NCI-H345 (cell line): ENCODE measurements around the gene LSAMP.
"Not testable (repeated sequence)": the region's sequence is repeated elsewhere in the genome, so short reads cannot be mapped to it uniquely, and the experiment has no call there.

Experiments
- DNase-seq: peaks from one replicate; lab custom pipeline; 2025; lab: John Stamatoyannopoulos, UW

The LSAMP gene

GRCh38 chr3:116103868-116104530, 341.3 kb downstream of the LSAMP start:
- DNase-seq, result no peak

DNA sequence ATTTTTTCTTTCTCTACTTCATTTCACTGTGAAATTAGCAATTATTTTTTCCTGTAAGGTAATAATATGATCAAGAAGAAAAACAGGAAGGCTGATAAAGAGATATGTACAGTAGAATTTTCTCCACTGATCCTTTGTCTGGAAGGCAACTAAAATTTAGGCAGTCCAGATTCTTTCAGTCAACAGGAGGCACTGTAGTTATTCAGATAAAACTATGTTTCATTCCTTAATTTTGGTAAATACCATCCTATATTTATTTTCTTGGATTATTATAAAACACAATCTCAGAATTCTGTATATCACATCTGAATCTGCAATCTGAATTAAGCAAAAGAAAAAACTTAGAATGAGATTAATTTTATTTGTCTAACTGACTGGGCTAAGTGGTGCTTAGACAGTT, 343.2 kb downstream of the LSAMP start:
- no peak for DNase-seq

- no peak for DNase-seq
Measured at GRCh38 chr3:116097226-116097625, 348.1 kb downstream of the LSAMP start.

DNA sequence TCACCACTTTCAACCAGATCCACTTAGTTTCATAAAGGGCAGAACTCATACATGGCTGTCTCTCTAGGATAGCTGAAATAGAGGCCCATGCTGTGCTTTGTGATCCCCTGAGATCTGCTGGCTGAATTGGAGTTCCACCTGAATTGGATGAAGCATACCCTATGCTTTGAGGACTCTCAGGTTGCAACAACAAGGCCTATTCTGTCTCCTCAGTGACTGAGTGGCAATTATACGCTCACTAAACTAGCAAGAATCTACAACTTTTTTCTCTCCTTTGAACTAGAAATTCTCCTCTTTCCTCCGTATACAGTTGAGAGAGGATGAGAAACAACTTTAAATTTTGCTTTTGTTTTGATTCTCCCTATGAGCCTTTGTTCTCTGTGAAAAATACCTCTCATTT, 348.7 kb downstream of the LSAMP start:
- no peak for DNase-seq

GRCh38 chr3:116093374-116093773, 351.9 kb downstream of the LSAMP start:
- DNase-seq, result no peak

DNA sequence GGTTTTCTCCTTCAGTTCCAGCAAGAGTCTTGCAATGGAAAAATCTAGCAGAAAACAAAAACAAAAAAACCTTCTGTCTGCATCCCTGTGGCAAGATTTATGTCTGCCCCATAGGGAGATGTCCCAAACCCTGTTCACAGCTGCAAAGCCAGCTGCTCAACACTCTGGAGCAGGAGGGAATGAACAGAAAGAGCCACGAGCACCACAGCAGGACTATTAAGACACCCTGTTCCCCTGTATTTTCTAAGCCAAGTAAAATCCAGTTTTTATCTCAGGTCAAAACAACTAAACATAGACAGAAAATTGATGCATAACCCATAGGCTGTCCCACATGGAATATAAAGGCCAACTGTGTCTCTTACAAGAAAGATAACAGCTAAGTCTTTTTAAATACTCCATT, 357.9 kb downstream of the LSAMP start:
- no peak for DNase-seq

DNA sequence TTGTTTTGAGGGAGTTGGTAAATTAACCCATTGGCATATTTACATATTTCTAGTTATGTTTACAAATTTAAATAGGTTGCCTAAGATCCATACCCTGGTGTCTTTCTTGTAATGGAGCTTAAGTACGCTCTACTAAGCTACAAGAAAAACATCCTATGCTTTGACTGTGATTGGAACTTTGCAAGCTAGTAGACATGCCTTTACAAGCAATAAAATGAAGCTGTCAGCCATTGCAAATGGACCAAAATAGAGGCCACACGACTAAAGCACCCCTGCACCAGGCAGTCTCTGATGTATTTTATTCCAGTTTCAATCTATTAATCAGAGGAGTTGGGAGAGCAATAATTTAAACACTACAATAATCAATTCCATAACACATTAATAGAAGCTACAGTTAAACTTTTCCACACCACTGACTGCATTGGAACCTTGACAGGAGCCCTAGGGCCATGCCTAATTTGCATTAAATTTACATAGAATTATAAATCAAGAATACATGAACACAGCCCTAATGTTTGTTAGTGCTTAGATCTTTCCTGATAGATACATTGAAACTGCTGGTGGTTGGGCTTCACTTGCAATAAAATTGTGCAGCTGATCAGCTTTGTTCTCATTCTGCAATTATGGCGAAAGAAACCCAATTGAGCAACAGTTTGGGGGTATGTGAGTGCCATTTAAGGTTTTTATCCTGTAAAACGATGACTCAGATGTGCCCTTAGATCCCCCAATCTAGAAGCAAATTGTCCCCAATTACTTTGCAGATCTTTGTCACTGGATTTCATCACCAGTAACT, 360.1 kb downstream of the LSAMP start:
- DNase-seq, result no peak

DNA sequence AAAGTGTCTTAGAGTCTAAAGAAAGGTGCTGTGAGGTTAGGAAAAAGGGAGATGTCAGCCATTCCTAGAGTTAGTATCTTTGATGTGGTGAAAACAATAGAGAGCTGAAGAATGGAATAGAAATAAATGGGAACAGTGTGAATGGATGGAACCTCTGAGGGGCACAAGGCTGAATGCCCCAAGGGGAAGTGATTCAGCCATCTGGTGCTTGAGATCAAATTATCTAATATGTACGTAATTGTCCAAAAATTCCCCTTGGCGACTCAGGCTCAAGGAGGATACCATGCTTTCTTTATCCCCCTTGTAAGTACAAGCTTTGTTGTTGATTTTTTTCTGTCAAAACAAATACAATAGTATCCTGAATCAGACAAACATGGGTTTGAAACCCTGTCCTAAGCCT, 361.6 kb downstream of the LSAMP start:
- no peak for DNase-seq

DNA sequence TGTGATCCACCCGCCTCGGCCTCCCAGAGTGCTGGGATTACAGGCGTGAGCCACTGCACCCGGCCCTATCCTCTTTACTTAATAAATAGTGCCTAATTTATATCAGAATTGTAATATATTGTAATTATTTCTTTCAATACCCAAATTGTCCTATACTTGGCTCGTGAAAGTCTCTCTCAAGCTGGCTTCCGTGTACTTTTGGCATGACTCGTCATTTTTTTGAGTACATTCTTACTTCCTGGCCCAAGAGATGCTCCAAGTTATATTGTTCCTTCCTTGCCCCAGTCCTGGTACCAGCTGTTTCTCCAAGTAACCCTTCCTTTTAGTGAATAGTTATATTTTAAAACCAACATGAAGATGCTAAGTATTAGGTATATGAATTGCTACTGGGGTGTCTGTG, 366.7 kb downstream of the LSAMP start:
- no peak for DNase-seq

- no peak for DNase-seq
Measured at GRCh38 chr3:116077557-116077956, 367.7 kb downstream of the LSAMP start.

DNA sequence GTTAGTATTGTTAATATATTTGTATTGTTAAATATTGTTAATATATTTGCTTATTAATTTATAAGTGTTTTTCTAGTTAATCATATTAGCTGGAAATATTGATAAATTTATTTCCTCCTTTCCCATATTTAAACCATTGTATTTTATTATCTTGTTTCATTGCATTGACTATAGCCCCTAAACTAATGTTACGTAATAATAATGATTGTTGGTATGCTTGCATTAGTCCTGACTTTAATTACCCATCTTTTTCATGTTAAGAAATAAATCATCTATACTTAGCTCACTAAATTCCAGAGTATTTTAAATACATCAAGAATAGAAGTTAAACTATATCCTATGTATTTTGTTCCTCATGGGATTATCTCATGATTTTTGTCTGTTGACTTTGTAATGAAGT, 368.2 kb downstream of the LSAMP start:
- no peak for DNase-seq

DNA sequence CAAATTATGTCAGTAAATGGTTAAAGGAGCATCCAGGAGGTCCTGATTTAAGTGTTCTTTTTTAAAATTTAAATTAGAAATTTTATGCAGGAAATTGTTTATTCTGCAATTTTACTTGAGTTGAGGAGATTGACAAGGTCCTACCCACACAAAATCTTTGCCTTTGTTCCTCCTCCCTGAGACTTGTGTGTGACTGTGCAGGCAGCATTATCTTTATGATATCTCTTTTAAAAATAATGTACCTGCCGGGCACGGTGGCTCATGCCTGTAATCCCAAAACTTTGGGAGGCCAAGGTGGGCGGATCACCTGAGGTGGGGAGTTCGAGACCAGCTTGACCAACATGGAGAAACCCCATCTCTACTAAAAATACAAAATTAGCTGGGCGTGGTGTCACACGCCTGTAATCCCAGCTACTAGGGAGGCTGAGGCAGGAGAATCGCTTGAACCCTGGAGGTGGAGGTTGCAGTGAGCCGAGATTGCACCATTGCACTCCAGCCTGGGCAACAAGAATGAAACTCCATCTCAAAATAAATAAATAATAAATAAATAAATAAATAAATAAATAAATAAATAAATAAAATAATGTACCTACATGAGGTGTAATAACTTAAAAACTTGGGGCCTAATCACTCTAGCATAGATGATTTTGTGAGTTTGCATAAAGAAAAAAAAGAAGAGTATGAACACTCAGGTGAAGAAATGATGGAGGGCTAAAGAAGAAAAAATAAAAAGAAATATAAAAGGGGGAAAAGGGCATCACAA, 374.6 kb downstream of the LSAMP start:
- DNase-seq, result not testable (repeated sequence)

DNA sequence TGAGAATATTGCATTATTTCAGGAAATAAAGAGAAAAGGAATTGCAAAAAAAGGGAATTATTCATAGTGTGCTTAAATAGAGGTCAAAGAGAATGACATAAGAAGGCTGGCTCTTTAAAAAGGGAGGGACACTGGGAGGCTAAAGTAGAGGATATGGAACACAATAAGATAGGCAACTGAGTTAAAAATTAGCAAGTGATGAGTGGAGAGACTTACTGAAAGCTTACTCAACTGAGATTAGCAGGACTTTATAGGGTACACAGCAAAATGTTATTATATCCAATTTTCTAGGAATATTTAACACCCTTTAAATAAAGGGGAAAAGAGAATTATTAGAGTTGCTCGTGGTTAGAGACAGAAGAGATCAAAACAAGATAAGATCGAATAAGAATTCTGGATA, 375.2 kb downstream of the LSAMP start:
- DNase-seq, result no peak

GRCh38 chr3:116069024-116069423, 376.3 kb downstream of the LSAMP start:
- no peak for DNase-seq

DNA sequence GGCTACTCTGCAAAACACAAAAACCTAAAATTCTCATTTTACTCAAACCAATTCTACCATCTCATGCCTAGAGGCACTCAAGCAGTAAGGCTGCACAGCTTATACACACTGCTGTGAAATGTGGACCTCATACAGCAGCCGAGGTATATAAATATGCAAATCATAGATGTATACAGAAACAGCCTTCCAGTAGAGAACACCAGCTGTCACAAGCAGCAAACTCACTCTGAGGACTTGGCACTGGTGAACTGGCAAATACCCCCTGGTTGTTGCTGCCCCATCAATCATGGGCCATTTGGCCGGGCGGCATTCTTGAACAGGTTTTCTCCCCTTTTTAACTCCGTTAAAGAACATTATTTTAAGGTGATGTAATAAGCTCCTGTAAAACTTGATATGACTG, 378.0 kb downstream of the LSAMP start:
- no peak for DNase-seq

GRCh38 chr3:116065501-116065900, 379.8 kb downstream of the LSAMP start:
- no peak for DNase-seq

- no peak for DNase-seq
Measured at GRCh38 chr3:116064646-116065045, 380.6 kb downstream of the LSAMP start.

- no peak for DNase-seq
Measured at GRCh38 chr3:116059421-116060096, 385.7 kb downstream of the LSAMP start.

GRCh38 chr3:116058844-116059243, 386.4 kb downstream of the LSAMP start:
- no peak for DNase-seq

GRCh38 chr3:116057400-116058006, 387.8 kb downstream of the LSAMP start:
- DNase-seq, result no peak

DNA sequence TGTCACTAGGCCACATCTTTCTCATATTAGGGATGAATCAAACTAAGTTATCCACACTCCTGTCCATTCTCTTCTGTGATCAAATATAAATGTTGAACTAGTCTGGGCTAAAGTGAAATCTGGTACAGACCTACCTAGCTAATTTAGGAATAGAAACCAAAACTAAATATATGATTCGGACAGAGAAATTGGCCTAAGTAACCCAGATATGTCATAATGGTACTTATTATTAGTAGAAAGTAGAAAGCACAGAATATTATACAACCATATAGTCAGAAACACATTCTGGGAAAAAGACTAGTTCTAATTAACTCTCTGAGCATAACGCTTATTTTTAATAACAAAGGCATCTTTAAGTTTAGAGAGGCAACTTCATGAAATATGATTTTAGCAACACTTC, 389.0 kb downstream of the LSAMP start:
- no peak for DNase-seq

DNA sequence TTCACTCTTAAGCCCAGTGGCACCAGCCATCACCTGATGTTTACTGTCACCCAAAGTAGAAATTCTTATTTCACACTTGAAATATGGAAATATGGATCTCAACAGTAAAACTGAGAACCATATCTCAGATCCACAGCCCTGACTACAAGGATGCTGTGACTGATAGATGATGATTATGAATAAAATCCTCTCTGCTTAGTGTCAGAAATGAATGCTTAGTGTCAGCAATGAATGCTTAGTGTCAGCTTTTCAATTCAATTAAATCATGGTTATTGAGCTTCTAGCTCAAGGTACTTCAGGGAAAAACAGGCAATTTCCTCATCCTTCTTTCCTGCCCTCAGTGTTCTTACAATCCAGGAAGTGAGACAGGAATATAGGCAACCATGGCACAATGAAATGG, 392.3 kb downstream of the LSAMP start:
- DNase-seq, result no peak
